ENCODE results near the gene MAPK8. TPM values are rescaled to one million over a fixed set of nuclear protein-coding genes. Genes with fewer than 3 reads are reported as not detected.

Gene MAPK8
- total RNA-seq, 1 experiment from 2014 or later, result 83.3 TPM

DNA sequence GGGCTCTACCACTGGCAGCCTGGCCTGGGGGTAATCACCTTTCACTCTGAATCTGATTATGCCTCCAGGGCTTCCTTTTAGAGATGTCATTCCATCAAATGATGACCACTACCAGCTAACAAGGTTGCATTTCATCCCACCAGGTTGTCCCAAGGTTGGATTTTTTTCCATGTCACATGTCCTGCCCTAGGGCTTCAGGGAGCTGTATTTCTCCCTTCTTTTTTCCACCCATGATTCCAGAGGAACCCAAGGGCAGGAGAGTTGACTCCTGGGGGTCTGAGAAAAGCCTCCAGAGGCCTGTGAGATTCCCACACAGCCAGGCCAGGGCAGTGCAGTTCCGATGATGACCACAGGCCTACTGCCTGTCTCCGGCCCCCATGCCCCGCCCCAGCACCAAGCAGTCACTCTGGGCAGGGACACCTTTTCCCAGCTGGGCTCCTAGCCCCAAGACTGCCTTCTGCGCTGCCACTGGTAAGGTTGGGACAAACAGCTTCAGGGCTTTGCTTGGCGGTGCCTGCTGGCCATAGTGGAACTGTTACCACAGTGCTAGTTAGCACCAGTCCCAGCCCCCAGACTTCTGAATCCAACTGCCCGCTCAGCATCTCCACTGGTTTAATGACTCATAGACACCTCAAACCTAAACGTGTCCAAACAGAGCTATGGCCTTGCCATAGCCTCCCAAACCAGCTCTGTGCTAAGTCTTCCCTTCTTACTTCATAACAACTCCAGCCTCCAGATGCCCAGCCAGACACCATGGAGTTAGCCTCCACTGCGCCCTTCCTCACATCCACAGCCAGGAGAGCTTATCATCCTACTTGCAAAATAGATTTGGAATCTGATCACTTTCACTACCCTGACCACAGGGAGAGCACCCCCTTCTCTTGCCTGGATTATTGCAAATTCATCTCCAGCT is 164.7 kb downstream of the MAPK8 start:
- Mint-ChIP-seq H3K27me3 (ENCODE audit: insufficient read depth, unreplicated experiment) (no peaks in the 10 kb centered on the region), H3K27ac (ENCODE audit: unreplicated experiment) (no peak overlapping the region), H3K4me1 (ENCODE audit: low read depth, unreplicated experiment) (peaks cover 21% of the 10 kb centered on the region), H3K36me3 (ENCODE audit: insufficient read depth, unreplicated experiment) (no peaks in the 10 kb centered on the region), H3K9me3 (ENCODE audit: unreplicated experiment) (no peaks in the 10 kb centered on the region), H3K4me3 (ENCODE audit: unreplicated experiment) (no peak overlapping the region)
- Histone ChIP-seq H3K36me3 (ENCODE audit: control insufficient read depth, insufficient read depth, low read length) (no peaks in the 10 kb centered on the region), H3K9me3 (no peaks in the 10 kb centered on the region), H3K4me3 (ENCODE audit: low read depth, low read length) (no peak overlapping the region), H3K4me1 (peaks cover 38% of the 10 kb centered on the region), H3K27me3 (replicated peaks; ENCODE audit: control insufficient read depth, insufficient read depth, low read length) (no peaks in the 10 kb centered on the region)
- TF ChIP-seq CTCF (IDR thresholded peaks at IDR 0.05; ENCODE audit: insufficient read depth in 1 of 2, low read depth in 1 of 2, low read length in 1 of 2, severe bottlenecking in 1 of 2, unreplicated experiment in 1 of 2), result no peak
- DNase-seq, result peak in 1 of 2 experiments; percentile 36
- intact Hi-C loops (cut with micrococcal nuclease; ENCODE audit: unreplicated experiment), result loop anchor here (2.0 kb wide), 1 partner anchor 14 kb away; no protein-coding TSS in a partner anchor
- CTCF ChIA-PET, result no interaction called here
- no TSS peak for BruUV-seq (replicated peaks)
- POLR2A ChIA-PET, result interaction anchor here (0.6 kb wide), 1 partner anchor 1350 kb away, joined by 7 read pairs; no protein-coding TSS in a partner anchor

- intact Hi-C loops (cut with micrococcal nuclease; ENCODE audit: unreplicated experiment), result no loop called here
- no peaks in the 10 kb centered on the region for H3K27me3 Mint-ChIP-seq (ENCODE audit: insufficient read depth, unreplicated experiment)
- no peak for DNase-seq
- H3K4me3 ChIP-seq (ENCODE audit: low read depth, low read length), result no peak overlapping the region
- H3K27me3 ChIP-seq (replicated peaks; ENCODE audit: control insufficient read depth, insufficient read depth, low read length), result no peaks in the 10 kb centered on the region
- CTCF ChIA-PET, result no interaction called here
- no peaks in the 10 kb centered on the region for H3K9me3 Mint-ChIP-seq (ENCODE audit: unreplicated experiment)
- no peak for TF ChIP-seq CTCF (IDR thresholded peaks at IDR 0.05; ENCODE audit: insufficient read depth in 1 of 2, low read depth in 1 of 2, low read length in 1 of 2, severe bottlenecking in 1 of 2, unreplicated experiment in 1 of 2)
- H3K36me3 Mint-ChIP-seq (ENCODE audit: insufficient read depth, unreplicated experiment), result no peaks in the 10 kb centered on the region
- H3K4me1 ChIP-seq, result peaks cover 35% of the 10 kb centered on the region
- H3K27ac Mint-ChIP-seq (ENCODE audit: unreplicated experiment), result no peak overlapping the region
- no TSS peak for BruUV-seq (replicated peaks)
- H3K4me1 Mint-ChIP-seq (ENCODE audit: low read depth, unreplicated experiment), result peaks cover 14% of the 10 kb centered on the region
- H3K9me3 ChIP-seq, result no peaks in the 10 kb centered on the region
- POLR2A ChIA-PET, result no interaction called here
- no peaks in the 10 kb centered on the region for H3K36me3 ChIP-seq (ENCODE audit: control insufficient read depth, insufficient read depth, low read length)
- no peak overlapping the region for H3K4me3 Mint-ChIP-seq (ENCODE audit: unreplicated experiment)
These were observed 166.1 kb downstream of the MAPK8 start for GRCh38 chr10:48472501-48473069.

DNA sequence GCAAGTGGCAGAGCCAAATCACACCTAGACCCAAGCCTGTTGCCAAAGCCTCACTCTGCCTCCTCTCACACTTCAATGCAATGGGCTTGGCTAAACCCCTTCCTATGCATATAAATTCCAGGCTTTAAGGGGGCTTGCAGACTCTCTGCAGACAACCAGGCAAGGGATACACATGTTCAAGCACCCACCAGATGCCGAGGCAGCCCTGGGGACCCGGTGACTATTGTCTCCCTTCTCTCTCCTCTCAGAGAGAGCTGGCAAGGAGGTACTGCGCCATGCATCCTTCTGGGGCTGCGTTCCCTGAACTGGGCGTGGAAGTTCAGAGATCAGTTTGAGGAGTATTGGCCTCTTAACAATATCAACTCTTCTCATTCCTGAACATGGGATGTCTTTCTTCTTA is 167.2 kb downstream of the MAPK8 start:
- TF ChIP-seq CTCF (IDR thresholded peaks at IDR 0.05; ENCODE audit: insufficient read depth in 1 of 2, low read depth in 1 of 2, low read length in 1 of 2, severe bottlenecking in 1 of 2, unreplicated experiment in 1 of 2), result no peak
- no peaks in the 10 kb centered on the region for H3K36me3 Mint-ChIP-seq (ENCODE audit: insufficient read depth, unreplicated experiment)
- H3K9me3 Mint-ChIP-seq (ENCODE audit: unreplicated experiment), result no peaks in the 10 kb centered on the region
- no peak overlapping the region for H3K27ac Mint-ChIP-seq (ENCODE audit: unreplicated experiment)
- H3K36me3 ChIP-seq (ENCODE audit: control insufficient read depth, insufficient read depth, low read length), result no peaks in the 10 kb centered on the region
- no peak overlapping the region for H3K4me3 Mint-ChIP-seq (ENCODE audit: unreplicated experiment)
- H3K9me3 ChIP-seq, result no peaks in the 10 kb centered on the region
- peaks cover 6% of the 10 kb centered on the region for H3K4me1 Mint-ChIP-seq (ENCODE audit: low read depth, unreplicated experiment)
- ChIA-PET POLR2A (no interaction called here), CTCF (no interaction called here)
- peak in 1 of 2 experiments; percentile 26 for DNase-seq
- intact Hi-C loops (cut with micrococcal nuclease; ENCODE audit: unreplicated experiment), result no loop called here
- BruUV-seq (replicated peaks), result no TSS peak
- peaks cover 24% of the 10 kb centered on the region for H3K4me1 ChIP-seq
- no peaks in the 10 kb centered on the region for H3K27me3 ChIP-seq (replicated peaks; ENCODE audit: control insufficient read depth, insufficient read depth, low read length)
- no peaks in the 10 kb centered on the region for H3K27me3 Mint-ChIP-seq (ENCODE audit: insufficient read depth, unreplicated experiment)
- H3K4me3 ChIP-seq (ENCODE audit: low read depth, low read length), result no peak overlapping the region
